Measurements from ENCODE around the gene MGA.

DNA sequence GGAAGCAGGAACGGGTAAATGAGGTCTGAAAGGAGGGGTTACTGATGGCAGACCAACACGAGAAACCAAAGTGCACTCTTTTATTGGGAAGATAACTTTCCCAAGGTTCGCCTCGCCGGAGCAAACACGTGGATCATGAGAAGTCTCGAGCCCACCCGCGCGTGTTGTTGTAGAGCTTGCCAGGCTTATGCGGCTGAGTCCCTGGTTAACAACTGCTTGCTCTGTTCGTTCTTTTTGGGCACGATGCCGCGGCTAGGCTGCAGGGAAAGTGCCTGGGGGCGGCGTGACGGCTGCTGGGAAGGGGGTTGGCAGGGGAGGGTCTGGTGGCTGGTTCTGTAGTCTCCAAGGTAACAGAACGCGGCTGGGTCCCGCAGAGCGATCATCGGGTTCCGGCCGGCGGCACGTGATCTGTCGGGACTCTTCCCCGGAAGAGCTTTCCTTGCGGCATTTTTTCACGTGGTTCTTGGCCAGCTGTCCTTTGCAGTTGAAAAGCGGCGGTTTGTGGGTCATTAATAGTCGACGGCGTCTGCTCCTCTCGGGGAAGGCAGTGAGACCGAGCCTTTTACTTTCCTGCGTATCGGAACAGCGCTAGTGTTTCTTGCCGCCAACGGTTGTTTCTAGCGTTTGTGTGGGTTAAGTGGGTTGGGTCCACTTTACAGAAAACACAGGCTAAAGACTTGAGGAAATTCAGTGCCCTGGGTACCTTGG lies 1.5 kb downstream of the MGA start:
- TF ChIP-seq, protein P1, sequence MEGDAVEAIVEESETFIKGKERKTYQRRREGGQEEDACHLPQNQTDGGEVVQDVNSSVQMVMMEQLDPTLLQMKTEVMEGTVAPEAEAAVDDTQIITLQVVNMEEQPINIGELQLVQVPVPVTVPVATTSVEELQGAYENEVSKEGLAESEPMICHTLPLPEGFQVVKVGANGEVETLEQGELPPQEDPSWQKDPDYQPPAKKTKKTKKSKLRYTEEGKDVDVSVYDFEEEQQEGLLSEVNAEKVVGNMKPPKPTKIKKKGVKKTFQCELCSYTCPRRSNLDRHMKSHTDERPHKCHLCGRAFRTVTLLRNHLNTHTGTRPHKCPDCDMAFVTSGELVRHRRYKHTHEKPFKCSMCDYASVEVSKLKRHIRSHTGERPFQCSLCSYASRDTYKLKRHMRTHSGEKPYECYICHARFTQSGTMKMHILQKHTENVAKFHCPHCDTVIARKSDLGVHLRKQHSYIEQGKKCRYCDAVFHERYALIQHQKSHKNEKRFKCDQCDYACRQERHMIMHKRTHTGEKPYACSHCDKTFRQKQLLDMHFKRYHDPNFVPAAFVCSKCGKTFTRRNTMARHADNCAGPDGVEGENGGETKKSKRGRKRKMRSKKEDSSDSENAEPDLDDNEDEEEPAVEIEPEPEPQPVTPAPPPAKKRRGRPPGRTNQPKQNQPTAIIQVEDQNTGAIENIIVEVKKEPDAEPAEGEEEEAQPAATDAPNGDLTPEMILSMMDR (IDR thresholded peaks at IDR 0.05; ENCODE audit: control extremely low read depth in 1 of 3, insufficient read depth in 1 of 3, low read depth in 1 of 3, low read length in 3 of 3), result no peak
- peak in 1 of 2 experiments; percentile 38; a peak in 1 of 3 replicates for TF ChIP-seq POLR2A (IDR thresholded peaks at IDR 0.05; ENCODE audit: control extremely low read depth in 1 of 2, low read depth in 2 of 2, low read length in 2 of 2)
- TF ChIP-seq RFX5 (IDR thresholded peaks at IDR 0.05; ENCODE audit: borderline replicate concordance, low read depth, low read length), result no peak
- no peak for TF ChIP-seq SIX5 (IDR thresholded peaks at IDR 0.05; ENCODE audit: low read depth, low read length)
- no peak for TF ChIP-seq YY1 (IDR thresholded peaks at IDR 0.05; ENCODE audit: low read depth, low read length)

All from H1 (cell line).